GM19239 (cell line): Measurements from ENCODE around the gene KCNQ5.
"Not testable (repeated sequence)": the region's sequence is repeated elsewhere in the genome, so short reads cannot be mapped to it uniquely, and the experiment has no call there.

ENCODE experiments used
- DNase-seq: peaks from one replicate; pipeline ENCODE4 v3.0.0; 2011; ENCODE audit warnings: low spot score; ENCODE audit not compliant: insufficient read length
- FAIRE-seq: peaks from 2 replicates; lab custom pipeline; 2011; peaks lifted over from hg19 to GRCh38; lab: Jason Lieb, UNC

Gene KCNQ5

GRCh38 chr6:72967329-72967728 lies 345.5 kb downstream of the KCNQ5 start:
- DNase-seq: no peak
- FAIRE-seq: no peak

DNA sequence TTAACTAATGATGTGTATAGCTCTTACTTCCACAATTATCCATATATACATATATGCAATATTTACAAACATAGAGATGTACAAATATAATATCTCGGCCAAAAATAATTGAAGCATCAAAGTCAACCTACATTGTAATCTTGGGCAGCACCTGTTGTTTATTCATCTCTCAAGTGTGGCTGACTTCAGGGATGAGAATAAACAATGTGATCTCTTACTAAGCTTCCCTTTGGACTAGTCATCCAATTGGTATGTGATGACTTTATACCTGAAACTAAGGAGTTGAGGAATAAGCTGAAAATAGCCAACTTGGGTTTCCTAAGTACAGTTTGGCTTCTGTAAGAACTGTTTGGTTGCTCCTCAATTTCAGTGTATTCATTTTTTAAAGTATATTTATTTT lies 346.8 kb downstream of the KCNQ5 start:
- DNase-seq (no peak), FAIRE-seq (no peak)

GRCh38 chr6:72969666-72970065 lies 347.8 kb downstream of the KCNQ5 start:
- DNase-seq (no peak), FAIRE-seq (no peak)

DNA sequence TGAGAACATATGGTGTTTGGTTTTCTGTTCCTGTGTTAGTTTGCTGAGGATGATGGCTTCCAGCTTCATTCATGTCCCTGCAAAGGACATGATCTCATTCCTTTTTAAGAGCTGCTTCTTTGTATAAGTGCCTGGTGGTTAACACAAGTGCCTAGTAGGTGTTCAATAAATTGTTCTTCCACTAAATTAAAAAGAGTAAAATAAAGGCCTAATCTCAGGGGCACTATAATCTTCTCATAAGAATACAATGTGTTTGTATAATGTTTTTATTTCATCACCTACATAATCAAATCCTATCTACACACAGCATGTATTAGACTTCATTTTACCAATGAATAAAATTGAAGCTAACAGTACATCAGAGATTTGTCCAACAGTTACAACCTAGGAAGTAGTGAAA lies 350.7 kb downstream of the KCNQ5 start:
- DNase-seq: no peak

DNA sequence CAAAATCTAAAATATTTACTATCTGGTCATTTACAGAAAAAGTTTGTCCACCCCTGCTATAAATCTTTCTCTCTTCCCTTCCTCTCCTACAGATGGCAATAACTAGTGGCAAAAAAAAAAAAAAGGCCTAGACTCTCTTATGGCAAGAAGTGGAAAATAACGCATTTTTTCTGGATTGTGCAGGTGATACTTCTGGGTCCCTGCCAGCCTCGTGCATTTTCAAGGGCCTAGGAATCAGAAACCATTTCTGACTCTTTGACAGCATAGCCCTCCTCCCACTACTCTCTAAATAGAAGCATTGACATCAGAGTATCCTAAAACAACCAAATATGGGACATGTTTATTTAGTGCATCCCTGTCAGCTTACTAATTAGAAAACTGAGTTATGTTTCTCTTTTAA lies 352.4 kb downstream of the KCNQ5 start:
- DNase-seq: no peak
- FAIRE-seq: no peak

More for the DNA sequence above, 350.7 kb downstream of the KCNQ5 start:
- peak; percentile 64 for FAIRE-seq

DNA sequence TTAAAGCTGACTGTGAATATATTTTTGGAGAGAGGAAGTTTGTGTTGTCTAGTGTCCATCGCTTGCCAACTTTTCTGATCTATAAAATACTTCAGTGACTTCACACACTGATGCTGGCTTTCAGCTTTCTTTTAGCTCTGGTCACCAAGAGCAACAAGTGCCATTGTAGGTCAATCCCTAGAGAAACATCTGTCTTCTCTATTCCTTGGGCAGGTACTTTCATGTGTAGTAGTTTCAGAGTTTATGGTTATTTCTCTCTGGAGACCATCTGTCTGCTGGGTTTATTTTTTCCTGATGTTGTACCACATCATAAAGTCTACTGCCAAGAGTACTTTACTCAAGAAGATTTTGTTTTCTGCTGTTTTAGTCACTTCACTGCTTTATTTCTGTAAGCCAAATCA lies 353.5 kb downstream of the KCNQ5 start:
- no peak for DNase-seq
- FAIRE-seq: peak; percentile 23

DNA sequence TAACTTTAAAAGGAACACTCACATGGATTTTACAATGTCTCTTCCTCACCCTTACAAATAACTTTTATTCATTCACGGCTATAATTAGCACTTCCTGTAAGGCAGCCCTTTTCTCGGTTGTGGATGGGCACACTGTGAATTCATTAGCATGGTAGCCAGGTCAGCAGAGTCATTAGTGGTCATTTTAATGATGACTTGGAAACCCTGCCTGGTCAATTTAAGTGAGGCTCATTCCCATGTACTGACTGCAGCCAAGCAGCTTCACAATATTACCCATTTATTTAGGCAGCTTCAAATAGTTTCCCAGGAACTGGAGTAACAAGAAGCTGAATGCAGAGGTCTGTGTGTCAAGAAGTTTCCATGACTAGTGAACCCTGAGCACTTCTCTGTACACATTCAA lies 354.6 kb downstream of the KCNQ5 start:
- no peak for DNase-seq
- FAIRE-seq: peak; percentile 82

GRCh38 chr6:72977114-72977513 lies 355.2 kb downstream of the KCNQ5 start:
- FAIRE-seq (peak; percentile 66), DNase-seq (no peak)

- FAIRE-seq, DNase-seq: not testable (repeated sequence)
Observed at GRCh38 chr6:72978808-72979207, 356.9 kb downstream of the KCNQ5 start.

GRCh38 chr6:72984189-72984831 lies 362.4 kb downstream of the KCNQ5 start:
- DNase-seq, FAIRE-seq: not testable (repeated sequence)

GRCh38 chr6:72984981-72985665 lies 363.3 kb downstream of the KCNQ5 start:
- no peak for DNase-seq
- FAIRE-seq: no peak

GRCh38 chr6:72987301-72987700 lies 365.4 kb downstream of the KCNQ5 start:
- FAIRE-seq: no peak
- no peak for DNase-seq

DNA sequence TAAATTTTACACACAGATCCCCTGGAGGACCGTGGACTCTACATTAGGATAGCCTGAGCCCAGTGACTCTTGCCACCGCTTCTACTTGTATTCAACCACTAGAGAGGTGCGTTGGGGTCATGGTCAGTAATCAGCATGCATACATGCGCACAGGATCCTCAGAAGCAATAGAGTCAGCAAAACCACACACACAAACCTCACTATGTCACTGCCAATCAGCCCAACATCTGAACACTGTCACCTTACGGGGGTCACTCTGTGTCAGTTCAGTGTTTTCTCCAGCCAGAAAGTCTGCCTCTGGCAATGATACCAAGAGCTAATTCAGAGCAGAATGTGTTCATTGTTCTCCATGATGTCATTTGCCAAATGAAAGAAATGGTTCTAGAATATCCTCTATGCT lies 378.1 kb downstream of the KCNQ5 start:
- FAIRE-seq (no peak), DNase-seq (no peak)

- no peak for FAIRE-seq
- DNase-seq: no peak
Observed at GRCh38 chr6:73000460-73000859, 378.6 kb downstream of the KCNQ5 start.

DNA sequence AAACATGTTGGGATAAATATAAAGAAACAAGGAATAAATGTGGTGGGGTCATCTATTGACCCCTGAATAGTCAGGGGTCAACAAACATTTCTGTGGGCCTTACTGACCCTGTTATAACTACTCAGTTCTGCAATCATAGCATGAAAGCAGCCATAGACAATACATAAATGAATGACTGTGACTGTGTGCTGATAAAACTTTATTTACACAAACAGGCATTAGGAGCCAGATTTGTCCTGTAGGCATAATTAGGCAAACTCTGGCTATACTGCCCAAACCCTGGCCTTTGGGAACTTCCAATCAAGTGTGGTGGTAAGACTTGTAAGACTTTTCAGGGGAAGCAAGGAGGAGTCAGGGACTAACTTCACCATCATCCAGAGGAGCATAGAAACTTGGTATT lies 380.7 kb downstream of the KCNQ5 start:
- FAIRE-seq (no peak), DNase-seq (no peak)

- DNase-seq (no peak), FAIRE-seq (no peak)
Observed at GRCh38 chr6:73003302-73003701, 381.4 kb downstream of the KCNQ5 start.

DNA sequence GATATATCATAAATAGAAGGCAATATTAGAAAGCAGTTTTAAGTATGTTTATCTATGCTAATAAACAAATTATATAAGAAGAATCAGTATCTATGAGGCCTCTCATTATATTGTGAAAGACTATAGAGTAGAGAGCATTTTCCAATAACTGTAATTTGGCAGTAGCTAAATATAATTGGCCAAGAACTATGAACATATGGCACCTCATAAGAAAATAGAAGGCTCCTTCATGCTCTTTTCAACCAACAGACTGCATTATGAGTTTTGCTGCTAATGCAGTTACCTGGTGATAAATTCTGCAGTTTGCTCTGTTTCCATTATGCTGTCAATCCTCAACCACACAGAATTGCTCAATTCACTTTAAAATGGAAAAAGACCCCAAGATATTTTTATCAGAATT lies 382.4 kb downstream of the KCNQ5 start:
- FAIRE-seq (no peak), DNase-seq (no peak)

- FAIRE-seq (no peak), DNase-seq (no peak)
Observed at GRCh38 chr6:73004861-73005260, 383.0 kb downstream of the KCNQ5 start.

DNA sequence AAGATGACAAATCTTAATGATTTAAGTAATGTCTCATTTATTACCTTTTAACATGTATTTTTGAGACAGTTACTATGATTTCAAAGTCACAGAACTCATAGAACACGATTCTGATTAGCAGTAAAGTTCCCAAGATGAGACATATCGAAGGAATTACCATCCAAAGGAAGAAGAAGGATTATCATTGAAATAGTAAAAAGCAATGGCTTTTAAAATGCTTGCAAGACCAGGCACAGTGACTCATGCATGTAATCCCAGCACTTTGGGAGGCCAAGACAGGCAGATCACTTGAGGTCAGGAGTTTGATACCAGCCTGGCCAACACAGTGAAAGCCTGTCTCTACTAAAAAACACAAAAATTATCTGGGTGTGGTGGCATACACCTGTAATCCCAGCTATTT lies 384.3 kb downstream of the KCNQ5 start:
- no peak for FAIRE-seq
- DNase-seq: no peak

GRCh38 chr6:73011945-73012344 lies 390.1 kb downstream of the KCNQ5 start:
- FAIRE-seq: no peak
- no peak for DNase-seq

GRCh38 chr6:73017476-73017875 lies 395.6 kb downstream of the KCNQ5 start:
- DNase-seq: no peak
- no peak for FAIRE-seq

GRCh38 chr6:73024598-73024997 lies 402.7 kb downstream of the KCNQ5 start:
- FAIRE-seq: no peak

More at GRCh38 chr6:73024598-73024997, 402.7 kb downstream of the KCNQ5 start:
- DNase-seq: no peak
